Left lung (tissue), 10 donors: ENCODE measurements around the gene MS4A4E. TPM values are rescaled to one million over a fixed set of nuclear protein-coding genes. Genes with fewer than 3 reads are reported as not detected.

Source experiments
- ATAC-seq: fragments of 200-7000 bp; cut with Tn5 transposase; one replicate; pipeline ENCODE4 v1.9.1; 2020; ENCODE audit warnings: moderate library complexity
- DNase-seq, 4 donors: peaks; one replicate each; pipeline ENCODE4 v3.0.0-alpha.2; 2013 to 2020
- H3K27ac ChIP-seq, 2 donors: fragments of 200-600 bp; sonication (generic) in 1 of 2; one replicate each; pipeline versions ENCODE4 v1.5.0 to v1.8.0; 2020 to 2021
- H3K27me3 ChIP-seq, 2 donors: fragments of 200-600 bp; sonication (generic) in 1 of 2; one replicate each; pipeline versions ENCODE4 v1.5.0 to v1.8.0; 2020 to 2021
- H3K36me3 ChIP-seq, 2 donors: fragments of 200-600 bp; sonication (generic) in 1 of 2; one replicate each; pipeline versions ENCODE4 v1.5.0 to v1.8.0; 2020 to 2021
- H3K4me1 ChIP-seq, 2 donors: fragments of 200-600 bp; one replicate each; pipeline ENCODE4 v1.8.0; 2021
- H3K4me3 ChIP-seq, 2 donors: fragments of 200-600 bp; sonication (generic) in 1 of 2; one replicate each; pipeline versions ENCODE4 v1.5.0 to v1.8.0; 2020 to 2021; ENCODE audit warnings: mild to moderate bottlenecking in 1 of 2
- H3K9me3 ChIP-seq, 2 donors: fragments of 200-600 bp; sonication (generic) in 1 of 2; one replicate each; pipeline versions ENCODE4 v1.5.0 to v1.8.0; 2020 to 2021
- intact Hi-C, 2 donors: fragments of 100-400 bp; cut with DNase I; formaldehyde crosslinking; loops; one replicate each; pipeline versions ENCODE4 v1.11.2 to v1.14.2; 2022
- polyA plus RNA-seq, 6 donors: library from polyadenylated mRNA; unstranded; fragments of 120-200 nt; gene quantifications; one replicate each; pipeline ENCODE4 v1.2.1, GENCODE V29; 2013; ENCODE audit not compliant: insufficient read length in 6 of 6
- total RNA-seq, 2 donors: library from RNA; stranded (reverse); fragmentation: NEBNext Ultra II Directional; extraction: Animal tissue kit (Norgen Biotek cat#: 25700); gene quantifications; one replicate each; pipeline ENCODE4 v1.2.1, GENCODE V29; 2021
- TF ChIP-seq, protein P1 (sequence below), 2 donors: fragments of 200-600 bp; sonication (generic) in 1 of 2; IDR thresholded peaks; one replicate each; pipeline versions ENCODE4 v1.5.0 to v1.8.0; 2021; ENCODE audit warnings: antibody characterized with exemption in 2 of 2
- donor health status: DM: no; HTN: yes; CAD: no.
- donor health status: DM: no; HTN: no; CAD: no.

MS4A4E gene
- total and polyA plus RNA-seq, 8 donors = 1.2 to 3.0 (median 2.1) TPM

DNA sequence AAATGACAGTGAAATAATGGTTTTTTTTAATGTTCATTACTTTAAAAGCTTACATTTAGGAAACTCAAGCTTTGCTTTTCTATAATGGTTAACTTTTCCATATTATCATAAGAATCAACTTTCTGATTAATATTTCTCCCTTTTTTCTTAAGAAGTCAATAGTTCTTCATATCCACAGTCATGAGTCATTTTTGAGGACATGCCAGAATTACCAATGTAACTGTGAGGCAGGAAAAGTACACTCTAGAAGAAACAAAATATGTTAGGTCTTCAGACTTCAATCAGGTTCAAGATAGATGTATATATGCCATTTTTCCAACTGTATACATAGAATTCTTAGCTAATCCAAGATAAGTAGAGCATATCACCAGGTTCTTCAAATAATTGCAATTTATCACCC is 70.9 kb downstream of the MS4A4E start:
- Histone ChIP-seq H3K4me3 (no peak overlapping the region), H3K27me3 (no peaks in the 10 kb centered on the region), H3K36me3 (peaks cover 0 to 25% of the 10 kb centered on the region in 2 donors), H3K27ac (no peak overlapping the region), H3K9me3 (no peaks in the 10 kb centered on the region), H3K4me1 (peaks cover 0 to 8% of the 10 kb centered on the region in 2 donors)
- no peak for ATAC-seq
- TF ChIP-seq, protein P1, sequence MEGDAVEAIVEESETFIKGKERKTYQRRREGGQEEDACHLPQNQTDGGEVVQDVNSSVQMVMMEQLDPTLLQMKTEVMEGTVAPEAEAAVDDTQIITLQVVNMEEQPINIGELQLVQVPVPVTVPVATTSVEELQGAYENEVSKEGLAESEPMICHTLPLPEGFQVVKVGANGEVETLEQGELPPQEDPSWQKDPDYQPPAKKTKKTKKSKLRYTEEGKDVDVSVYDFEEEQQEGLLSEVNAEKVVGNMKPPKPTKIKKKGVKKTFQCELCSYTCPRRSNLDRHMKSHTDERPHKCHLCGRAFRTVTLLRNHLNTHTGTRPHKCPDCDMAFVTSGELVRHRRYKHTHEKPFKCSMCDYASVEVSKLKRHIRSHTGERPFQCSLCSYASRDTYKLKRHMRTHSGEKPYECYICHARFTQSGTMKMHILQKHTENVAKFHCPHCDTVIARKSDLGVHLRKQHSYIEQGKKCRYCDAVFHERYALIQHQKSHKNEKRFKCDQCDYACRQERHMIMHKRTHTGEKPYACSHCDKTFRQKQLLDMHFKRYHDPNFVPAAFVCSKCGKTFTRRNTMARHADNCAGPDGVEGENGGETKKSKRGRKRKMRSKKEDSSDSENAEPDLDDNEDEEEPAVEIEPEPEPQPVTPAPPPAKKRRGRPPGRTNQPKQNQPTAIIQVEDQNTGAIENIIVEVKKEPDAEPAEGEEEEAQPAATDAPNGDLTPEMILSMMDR (IDR thresholded peaks at IDR 0.05) = no peak
- intact Hi-C loops = no loop called here
- no peak for DNase-seq

DNA sequence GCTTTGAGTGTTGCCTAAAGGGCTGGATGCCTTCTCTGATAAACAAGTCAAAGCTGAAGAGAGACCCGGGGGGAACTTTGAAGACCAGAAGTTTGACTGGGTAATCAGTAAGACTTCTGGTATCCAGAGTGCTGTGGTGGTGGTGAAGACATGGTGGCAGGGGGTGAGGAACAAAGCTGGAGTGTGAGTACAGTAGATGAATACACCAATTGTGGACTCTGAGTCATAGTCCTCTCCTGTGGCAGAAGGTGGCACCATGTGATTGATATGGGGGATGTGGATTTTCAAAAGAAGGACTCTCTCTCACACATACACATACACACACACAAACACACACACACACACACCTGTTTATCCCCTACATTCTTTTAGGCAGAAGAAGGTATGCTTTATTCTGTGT is 72.4 kb downstream of the MS4A4E start:
- DNase-seq (no peak), ATAC-seq (no peak)
- Histone ChIP-seq H3K9me3 (no peaks in the 10 kb centered on the region), H3K36me3 (peaks cover 0 to 22% of the 10 kb centered on the region in 2 donors), H3K27me3 (no peaks in the 10 kb centered on the region), H3K4me1 (peaks cover 0 to 8% of the 10 kb centered on the region in 2 donors), H3K4me3 (no peak overlapping the region), H3K27ac (no peak overlapping the region)
- TF ChIP-seq, protein P1 (IDR thresholded peaks at IDR 0.05) = no peak
- intact Hi-C loops = no loop called here

- Histone ChIP-seq H3K27ac (peak overlapping the region in 1 of 2 donors; percentile 39), H3K27me3 (no peaks in the 10 kb centered on the region), H3K4me1 (peaks cover 0 to 8% of the 10 kb centered on the region in 2 donors), H3K36me3 (peaks cover 0 to 11% of the 10 kb centered on the region in 2 donors), H3K9me3 (peaks cover 0 to 4% of the 10 kb centered on the region in 2 donors), H3K4me3 (no peak overlapping the region)
- DNase-seq (peak in 1 of 4 donors; percentile 24), ATAC-seq (peak; percentile 68)
- TF ChIP-seq, protein P1 (IDR thresholded peaks at IDR 0.05) = peak in 1 of 2 donors; percentile 41
- intact Hi-C loops = no loop called here
Measured at GRCh38 chr11:60169264-60169915, 73.5 kb downstream of the MS4A4E start.

DNA sequence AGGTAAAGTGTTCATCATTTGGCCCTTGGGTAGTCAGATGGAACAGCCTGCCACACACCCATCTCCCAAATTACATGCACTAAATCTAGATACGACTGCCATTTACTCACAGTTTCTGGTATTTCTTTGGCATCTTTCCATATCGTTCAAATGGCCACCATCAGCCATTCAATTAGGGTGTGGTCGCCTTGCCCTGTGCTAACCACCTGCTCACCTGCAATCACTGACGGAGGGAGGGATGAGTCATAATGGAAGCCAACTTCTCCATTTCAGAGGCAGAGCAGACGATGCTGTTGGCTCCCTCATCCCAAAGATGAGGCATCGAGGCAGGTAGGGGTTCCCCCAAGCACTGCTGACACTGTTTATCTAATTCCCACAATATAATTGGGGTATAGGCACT is 74.6 kb downstream of the MS4A4E start:
- H3K4me1 ChIP-seq = peaks cover 0 to 8% of the 10 kb centered on the region in 2 donors
- H3K9me3 ChIP-seq = peaks cover 0 to 4% of the 10 kb centered on the region in 2 donors
- H3K27me3 ChIP-seq = no peaks in the 10 kb centered on the region
- H3K4me3 ChIP-seq = no peak overlapping the region
- ATAC-seq = no peak
- intact Hi-C loops = no loop called here
- H3K27ac ChIP-seq = no peak overlapping the region
- peaks cover 0 to 4% of the 10 kb centered on the region in 2 donors for H3K36me3 ChIP-seq
- DNase-seq = no peak
- TF ChIP-seq, protein P1 (IDR thresholded peaks at IDR 0.05) = no peak

DNA sequence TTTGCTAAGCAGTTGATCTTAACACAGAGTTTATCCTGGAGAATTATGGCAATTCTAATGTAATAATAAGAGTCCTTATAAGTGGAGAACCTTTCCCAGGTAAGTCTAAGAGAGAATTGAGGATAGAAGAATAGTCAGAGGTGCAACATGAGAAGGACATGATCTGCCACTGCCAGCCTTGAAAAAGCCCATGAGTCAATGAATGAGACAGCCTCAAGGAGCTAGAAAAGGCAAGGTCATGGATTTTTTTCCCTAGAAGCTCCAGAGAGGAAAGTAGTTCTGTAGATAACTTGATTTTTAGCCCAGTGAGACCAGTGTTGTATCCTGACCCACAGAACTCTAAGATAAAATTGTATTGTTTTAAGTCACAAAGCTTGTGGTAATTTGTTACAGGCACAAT is 77.0 kb downstream of the MS4A4E start:
- H3K4me1 ChIP-seq = peaks cover 0 to 8% of the 10 kb centered on the region in 2 donors
- H3K9me3 ChIP-seq = peaks cover 0 to 4% of the 10 kb centered on the region in 2 donors
- H3K27ac ChIP-seq = no peak overlapping the region
- H3K27me3 ChIP-seq = no peaks in the 10 kb centered on the region
- TF ChIP-seq, protein P1 (IDR thresholded peaks at IDR 0.05) = no peak
- no peaks in the 10 kb centered on the region for H3K36me3 ChIP-seq
- H3K4me3 ChIP-seq = no peak overlapping the region
- ATAC-seq (no peak), DNase-seq (no peak)
- intact Hi-C loops = no loop called here
